Endometrial microvascular endothelial cells (primary cell): ENCODE data around the gene SNX21. TPM values are rescaled to one million over a fixed set of nuclear protein-coding genes. Genes with fewer than 3 reads are reported as not detected.

Experiments used
- in situ Hi-C: cut with HindIII; loops from 2 replicates; pipeline ENCODE4 v1.10.0; 2017; ENCODE audit warnings: low sequenced_read_pairs, low pct_unique_long_range_greater_than_20kb; ENCODE audit errors: inconsistent ontology term
- total RNA-seq: library from RNA; depleted of rRNA; stranded (reverse); fragments of >200 nt; gene quantifications from one replicate; pipeline ENCODE4 v1.2.3, GENCODE V29; 2015; ENCODE audit errors: inconsistent ontology term

Gene SNX21
- total RNA-seq, 1 donor from 2014 or later, result 13.4 TPM

GRCh38 chr20:45842169-45842812, 8.7 kb downstream of the SNX21 start:
- in situ Hi-C loops, result no loop called here

- in situ Hi-C loops, result no loop called here
These were observed 9.9 kb downstream of the SNX21 start for GRCh38 chr20:45843506-45843905.

DNA sequence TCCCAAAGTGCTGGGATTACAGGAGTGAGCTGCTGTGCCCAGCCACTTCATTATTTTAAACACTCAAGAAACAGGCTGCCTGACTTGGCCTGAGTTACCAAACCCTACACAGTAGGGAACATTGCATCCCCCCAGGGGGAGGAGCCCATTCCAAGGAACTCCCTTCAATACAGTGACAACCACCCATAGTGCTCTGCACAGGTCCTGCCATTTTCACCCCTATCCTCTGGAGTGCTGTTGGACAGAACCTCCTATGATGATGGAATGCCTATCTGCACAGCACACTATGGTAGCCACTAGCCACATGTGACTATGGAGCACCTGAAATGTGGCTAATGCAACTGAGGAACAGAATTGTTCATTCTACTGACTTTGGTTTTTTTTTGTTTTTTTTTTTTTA, 11.9 kb downstream of the SNX21 start:
- in situ Hi-C loops, result no loop called here

GRCh38 chr20:45848421-45848820, 14.8 kb downstream of the SNX21 start:
- in situ Hi-C loops, result no loop called here

GRCh38 chr20:45848969-45849582, 15.5 kb downstream of the SNX21 start:
- in situ Hi-C loops, result no loop called here

DNA sequence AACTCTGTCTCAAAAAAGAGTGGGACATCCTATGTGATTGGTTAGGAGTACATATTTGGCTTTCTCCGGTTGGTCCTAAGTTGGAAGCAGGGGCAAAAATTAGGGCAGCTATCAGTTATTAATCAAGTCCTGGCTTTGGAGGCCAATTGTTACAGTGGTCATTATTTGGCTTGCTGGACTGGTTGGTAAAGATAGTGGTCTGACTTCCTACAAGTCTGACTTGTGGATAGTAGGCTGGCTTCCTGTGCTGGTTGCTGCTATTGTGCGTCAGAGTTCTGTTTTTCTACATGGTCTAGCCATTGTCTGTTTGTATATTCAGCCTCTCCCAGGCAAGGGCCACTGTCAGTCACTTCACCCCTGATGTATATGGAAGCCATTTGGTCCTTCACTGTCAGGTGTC, 16.6 kb downstream of the SNX21 start:
- in situ Hi-C loops, result no loop called here

DNA sequence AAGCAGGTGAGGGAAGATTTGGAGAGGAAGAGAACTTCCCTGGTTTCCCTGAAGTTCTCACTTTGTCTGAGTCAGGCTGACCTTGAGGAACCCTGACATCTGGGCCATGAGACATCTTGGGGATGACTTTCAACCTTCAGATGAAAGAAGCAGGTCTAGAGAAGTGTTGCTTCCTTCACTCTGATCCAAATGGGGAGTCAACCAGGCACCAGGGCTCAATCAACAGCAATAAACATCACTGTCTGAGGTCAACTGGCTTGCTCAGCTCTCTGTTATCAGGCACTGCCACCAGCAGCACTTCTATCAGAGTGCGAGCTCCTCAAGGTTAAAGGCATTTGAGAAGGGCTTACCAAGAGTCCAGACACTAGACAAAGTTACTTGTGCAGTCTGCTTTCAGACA, 17.3 kb downstream of the SNX21 start:
- in situ Hi-C loops, result no loop called here

GRCh38 chr20:45851501-45851900, 17.9 kb downstream of the SNX21 start:
- in situ Hi-C loops, result no loop called here

DNA sequence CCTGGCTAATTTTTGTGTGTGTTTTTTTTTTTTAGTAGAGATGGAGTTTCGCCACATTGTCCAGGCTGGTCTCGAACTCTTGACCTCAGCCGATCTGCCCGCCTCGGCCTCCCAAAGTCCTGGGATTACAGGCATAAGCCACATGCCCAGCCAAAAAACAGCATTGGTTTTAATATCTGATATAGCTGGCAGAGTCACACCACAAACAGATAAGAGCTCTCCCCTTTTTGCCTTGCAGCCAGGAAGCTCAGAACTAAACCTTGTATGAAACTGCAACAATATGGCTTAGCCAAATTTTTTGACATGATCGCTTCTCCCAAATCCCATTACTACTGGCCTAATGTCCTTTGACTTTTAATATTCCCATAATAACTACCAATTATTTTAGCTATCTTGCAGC, 18.7 kb downstream of the SNX21 start:
- in situ Hi-C loops, result no loop called here

GRCh38 chr20:45853484-45853883, 19.9 kb downstream of the SNX21 start:
- in situ Hi-C loops, result no loop called here

DNA sequence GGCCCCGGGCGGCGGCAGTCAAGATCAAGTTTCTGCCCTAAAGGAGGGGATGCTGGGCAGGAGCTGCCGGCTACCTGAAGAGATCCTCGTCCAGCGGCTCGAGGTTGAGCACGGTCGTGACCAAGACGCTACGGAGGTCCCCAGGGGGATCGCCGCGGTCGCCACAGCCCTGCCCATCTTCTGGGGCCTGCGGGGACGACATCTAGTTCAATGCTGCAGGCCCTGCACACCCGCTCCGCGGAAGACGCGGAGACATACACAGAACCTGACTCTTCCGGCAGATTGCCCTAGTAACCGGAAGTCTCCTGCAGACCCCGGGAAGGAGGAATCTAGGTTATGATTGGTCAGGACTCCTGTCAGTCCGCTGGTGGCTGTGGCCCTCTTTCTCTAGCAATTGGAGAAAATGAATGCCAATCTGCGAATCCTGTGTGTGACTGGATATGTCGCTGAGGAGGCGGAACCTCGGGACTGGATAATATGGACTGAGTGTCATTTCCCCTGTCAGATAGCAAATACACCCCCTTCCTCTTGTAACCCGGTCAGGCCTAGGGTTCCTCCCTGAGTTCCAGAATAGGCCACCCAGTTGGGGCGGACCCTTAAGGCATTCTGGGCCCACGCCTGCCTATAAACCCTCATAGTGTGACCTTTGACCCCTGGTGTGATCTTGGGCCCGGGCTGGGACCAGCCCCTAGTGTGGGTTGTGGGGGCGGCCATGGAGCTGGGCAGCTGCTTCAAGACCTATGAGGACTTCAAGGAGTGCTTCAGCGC, 23.7 kb downstream of the SNX21 start, which contains the start of the genes ACOT8 and ZSWIM3:
Gene ACOT8 (minus strand): TSS at position 279 of the 768 bp plus-strand sequence. CDS start 77 bp downstream, at position 202.
Gene ZSWIM3 (plus strand): TSS at position 501 of the 768 bp plus-strand sequence. CDS start 212 bp downstream, at position 713.
- in situ Hi-C loops, result no loop called here

- in situ Hi-C loops, result no loop called here
These were observed 24.2 kb downstream of the SNX21 start for GRCh38 chr20:45857882-45858216.

GRCh38 chr20:45859916-45860315, 26.3 kb downstream of the SNX21 start:
- in situ Hi-C loops, result no loop called here

GRCh38 chr20:45860560-45861220, 27.1 kb downstream of the SNX21 start:
- in situ Hi-C loops, result no loop called here

GRCh38 chr20:45861221-45862075, 27.8 kb downstream of the SNX21 start:
- in situ Hi-C loops, result no loop called here

DNA sequence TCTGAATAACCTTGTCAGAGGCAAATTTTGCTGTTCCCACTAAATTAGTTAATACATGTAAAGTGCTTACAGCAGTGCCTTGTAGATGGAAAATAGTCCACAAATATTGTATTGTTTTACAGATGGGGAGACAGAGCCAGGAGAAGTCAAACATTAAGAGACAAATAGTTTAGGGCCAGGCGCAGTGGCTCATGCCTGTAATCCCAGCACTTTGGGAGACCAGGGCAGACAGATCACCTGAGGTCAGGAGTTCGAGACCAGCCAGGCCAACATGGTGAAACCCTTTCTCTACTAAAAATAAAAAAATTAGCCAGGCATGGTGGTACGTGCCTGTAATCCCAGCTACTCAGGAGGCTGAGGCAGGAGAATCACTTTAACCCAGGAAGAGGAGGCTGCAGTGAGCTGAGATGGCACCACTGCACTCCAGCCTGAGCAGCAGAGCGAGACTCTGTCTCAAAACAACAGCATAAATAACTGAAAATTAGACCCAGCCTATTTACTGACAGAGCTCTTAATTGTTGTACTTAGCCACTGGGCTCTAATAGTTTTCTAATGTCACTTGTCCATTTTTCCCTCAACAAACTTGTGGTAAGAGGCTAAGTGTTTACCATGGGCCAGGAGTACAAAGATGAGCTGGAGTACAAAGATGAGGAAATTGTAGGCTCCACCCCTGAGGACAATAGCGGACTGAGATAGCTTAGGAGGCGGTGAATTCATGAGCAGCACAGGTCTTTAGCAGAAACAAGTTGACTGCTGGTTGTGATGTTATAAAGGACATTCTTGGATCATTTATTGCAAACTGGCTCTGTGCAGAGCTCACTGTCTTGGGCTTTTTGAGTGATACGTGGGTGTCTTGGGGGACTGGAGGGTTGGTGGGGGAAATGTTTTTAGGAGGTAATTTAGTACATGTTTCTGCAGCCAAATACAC, 30.2 kb downstream of the SNX21 start:
- in situ Hi-C loops, result no loop called here

GRCh38 chr20:45866454-45866853, 32.9 kb downstream of the SNX21 start:
- in situ Hi-C loops, result no loop called here
